GM19328 (cell line): Measurements from ENCODE around the gene CCDC187.
"Not testable (repeated sequence)": the region's sequence is repeated elsewhere in the genome, so short reads cannot be mapped to it uniquely, and the experiment has no call there.

Experiments
- ATAC-seq: cut with Tn5 transposase; IDR thresholded peaks from one replicate; pipeline ENCODE4 v1.9.1; 2021; ENCODE audit warnings: mild to moderate bottlenecking, moderate library complexity; ENCODE audit not compliant: unreplicated experiment

Gene CCDC187

DNA sequence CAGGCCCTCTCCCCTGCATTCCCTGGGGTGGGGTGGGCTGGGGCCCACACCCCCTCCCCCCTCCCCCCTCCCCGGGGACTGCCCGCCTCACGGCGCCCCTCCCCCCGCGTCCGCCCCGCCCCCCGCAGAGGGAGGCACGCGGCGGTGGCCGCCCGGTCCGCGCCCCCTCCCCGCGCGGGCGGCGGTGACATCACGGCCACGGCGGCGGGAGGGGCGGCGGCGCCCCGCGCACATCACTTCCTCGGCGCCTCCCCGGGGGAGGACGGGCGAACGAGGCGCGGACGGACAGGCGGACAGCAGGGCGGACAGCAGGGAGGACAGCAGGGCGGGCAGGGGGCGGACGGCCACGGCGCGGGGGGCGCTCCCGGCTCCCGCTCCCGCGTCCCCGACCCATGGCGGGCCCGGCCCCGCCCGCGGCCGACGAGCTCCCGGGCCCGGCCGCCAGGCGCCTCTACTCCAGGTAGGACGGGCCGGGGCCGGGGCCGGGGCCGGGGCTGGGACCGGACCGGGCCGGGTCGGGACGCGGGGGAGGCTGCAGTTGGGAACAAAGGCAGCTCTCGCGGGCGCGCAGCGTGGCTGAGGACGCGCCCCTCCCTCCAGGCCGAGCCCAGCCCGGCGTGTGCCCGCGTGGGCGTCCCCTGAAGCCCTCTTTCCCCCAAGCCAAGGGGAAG, 23.5 kb upstream of the CCDC187 start, which contains the start of gene GPSM1:
Gene GPSM1 (plus strand): TSS at position 236 of the 671 bp plus-strand sequence. CDS start 157 bp downstream, at position 393.
- ATAC-seq, result no peak

- no peak for ATAC-seq
Measured at GRCh38 chr9:136326761-136327303, 22.9 kb upstream of the CCDC187 start.

- ATAC-seq, result no peak
Measured at GRCh38 chr9:136326061-136326760, 22.3 kb upstream of the CCDC187 start.

- ATAC-seq, result no peak
Measured at GRCh38 chr9:136325358-136325757, 21.5 kb upstream of the CCDC187 start.

DNA sequence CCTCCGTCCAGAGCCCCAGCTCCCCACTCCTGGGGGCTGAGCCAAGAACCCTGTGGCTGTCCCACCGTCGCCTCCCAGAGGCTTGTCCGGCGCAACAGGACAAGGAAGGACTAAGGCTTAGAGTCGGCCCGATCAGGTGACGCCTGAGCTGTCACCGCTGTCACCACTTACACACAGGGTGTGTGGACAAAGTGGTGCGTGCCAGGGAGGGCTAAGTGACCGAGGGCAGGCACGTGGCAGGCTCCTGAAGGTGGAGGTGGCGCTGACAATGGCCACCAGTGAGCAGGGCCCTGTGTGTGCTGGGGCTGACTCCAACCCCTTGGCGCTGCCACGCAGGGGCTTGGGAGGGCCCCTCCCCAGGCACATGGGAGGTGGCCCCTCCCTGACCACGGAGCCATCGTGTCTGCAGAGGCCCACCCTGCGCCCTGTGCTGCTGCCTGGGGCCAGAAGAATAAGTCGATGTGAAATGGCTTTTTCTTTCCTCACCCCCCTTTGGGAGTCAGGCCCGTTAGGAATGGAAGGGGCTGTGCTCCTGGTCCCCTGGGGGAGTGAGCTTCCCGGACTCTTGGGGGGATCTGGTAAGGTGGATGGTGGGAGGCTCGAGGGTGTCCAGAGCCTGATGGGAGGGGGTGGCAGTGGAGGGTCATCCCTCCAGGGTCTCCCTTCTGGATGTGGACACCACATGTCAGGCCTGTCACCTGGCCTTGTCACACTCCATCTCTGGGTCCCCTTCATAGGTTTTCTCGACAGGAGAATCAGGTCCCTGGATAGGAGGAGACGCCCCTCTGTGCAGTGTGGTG, 20.8 kb upstream of the CCDC187 start:
- ATAC-seq, result no peak

GRCh38 chr9:136323371-136323789, 19.5 kb upstream of the CCDC187 start:
- no peak for ATAC-seq

DNA sequence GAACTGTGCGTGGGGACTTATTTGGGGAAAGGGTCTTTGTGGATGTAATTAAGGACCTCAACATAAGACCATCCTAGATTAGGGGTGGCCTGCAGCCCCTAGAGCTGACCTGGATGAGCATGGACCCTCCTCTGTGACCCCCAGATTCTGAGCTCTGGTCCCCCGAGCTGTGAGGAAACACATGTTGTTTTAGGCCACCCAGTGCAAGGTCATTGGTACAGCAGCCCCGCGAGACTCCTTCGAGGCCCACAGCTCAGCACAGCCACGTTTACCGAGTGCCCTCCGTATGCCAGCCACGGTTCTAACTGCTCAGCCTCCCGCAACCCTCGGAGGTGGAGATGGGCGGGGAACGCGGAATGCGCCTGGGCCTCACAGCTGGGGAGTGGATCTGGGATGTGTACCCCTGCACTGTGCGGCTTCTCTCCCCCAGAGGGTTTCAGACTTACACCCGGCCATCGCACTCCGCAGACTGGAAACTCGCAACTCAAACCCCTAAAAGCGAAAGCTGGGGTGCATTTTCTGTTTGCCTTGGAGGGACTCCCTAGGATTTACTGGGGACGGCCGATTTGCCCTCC, 18.9 kb upstream of the CCDC187 start:
- no peak for ATAC-seq

DNA sequence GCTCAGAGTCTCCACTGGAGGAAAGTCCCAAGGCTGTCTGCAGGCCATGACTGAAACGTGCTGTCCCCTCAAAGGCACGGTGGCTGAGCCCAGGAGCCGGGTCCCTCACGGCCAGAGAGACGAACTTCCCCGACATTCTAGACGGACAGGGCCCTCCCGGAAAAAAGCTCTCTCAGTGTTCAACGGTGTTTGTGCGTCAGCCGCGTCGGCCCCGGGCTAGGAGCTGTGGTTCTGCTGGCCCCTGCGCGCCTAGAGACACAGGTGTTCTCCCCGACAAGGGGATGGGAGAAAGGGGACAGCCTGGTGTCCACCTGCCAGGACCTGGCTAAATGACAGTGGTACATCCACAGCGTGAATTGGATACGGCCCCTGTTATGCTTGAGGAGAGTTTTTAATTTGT, 17.7 kb upstream of the CCDC187 start:
- no peak for ATAC-seq

GRCh38 chr9:136320972-136321371, 17.1 kb upstream of the CCDC187 start:
- not testable (repeated sequence) for ATAC-seq

- not testable (repeated sequence) for ATAC-seq
Measured at GRCh38 chr9:136319955-136320354, 16.1 kb upstream of the CCDC187 start.

DNA sequence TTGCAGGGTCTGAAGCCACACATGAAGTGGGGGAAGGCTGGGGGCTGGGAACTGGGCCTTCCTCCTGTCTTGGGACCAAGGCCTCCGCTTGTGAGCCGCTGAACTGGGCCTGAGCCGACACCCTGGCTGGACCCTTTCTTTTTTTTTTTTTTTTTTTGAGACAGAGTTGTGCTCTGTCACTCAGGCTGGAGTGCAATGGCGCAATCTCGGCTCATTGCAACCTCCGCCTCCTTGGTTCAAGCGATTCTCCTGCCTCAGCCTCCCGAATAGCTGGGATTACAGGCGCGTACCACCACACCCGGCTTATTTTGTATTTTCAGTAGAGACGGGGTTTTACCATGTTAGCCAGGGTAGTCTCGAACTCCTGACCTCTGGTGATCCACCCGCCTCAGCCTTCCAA, 15.3 kb upstream of the CCDC187 start:
- ATAC-seq, result not testable (repeated sequence)

- no peak for ATAC-seq
Measured at GRCh38 chr9:136318776-136319241, 14.9 kb upstream of the CCDC187 start.

GRCh38 chr9:136318111-136318775, 14.3 kb upstream of the CCDC187 start:
- no peak for ATAC-seq

- ATAC-seq, result no peak
Measured at GRCh38 chr9:136317695-136318094, 13.8 kb upstream of the CCDC187 start.

DNA sequence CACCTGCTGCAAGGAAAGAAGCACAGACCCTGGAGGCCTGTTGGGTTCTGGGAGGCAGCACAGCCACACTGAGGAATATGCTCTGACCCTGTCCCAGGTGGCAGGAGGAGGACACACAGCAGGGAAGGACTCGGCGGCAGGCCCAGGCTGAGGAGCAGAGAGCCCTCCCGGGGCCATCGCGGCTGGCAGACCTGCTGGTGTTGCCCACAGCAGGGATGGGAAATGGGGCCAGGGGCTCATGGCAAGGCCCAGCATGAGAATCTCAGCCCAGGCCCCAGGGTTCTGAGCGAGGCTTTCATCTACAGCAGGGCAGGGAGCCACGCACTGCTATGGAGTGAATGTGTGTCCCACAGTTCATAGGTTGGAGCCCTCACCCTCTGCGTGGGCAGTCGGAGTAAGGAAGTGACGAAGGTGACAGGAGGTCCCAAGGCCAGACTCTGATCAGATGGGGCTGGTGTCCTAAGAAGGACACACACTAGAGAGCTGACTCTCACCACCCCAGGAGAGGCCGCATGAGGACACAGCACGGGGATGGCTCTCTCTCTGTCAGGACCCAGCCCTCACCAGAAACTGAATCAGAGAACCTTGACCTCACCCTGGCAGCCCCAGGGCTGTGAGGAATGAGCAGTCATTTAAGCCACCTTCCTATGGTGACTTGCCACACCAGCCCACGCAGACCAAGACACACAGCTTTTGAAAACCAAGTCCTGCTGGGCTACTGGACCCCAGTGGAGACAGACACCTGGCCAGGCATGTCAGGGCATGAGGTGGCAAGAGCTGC, 13.2 kb upstream of the CCDC187 start:
- ATAC-seq, result no peak

DNA sequence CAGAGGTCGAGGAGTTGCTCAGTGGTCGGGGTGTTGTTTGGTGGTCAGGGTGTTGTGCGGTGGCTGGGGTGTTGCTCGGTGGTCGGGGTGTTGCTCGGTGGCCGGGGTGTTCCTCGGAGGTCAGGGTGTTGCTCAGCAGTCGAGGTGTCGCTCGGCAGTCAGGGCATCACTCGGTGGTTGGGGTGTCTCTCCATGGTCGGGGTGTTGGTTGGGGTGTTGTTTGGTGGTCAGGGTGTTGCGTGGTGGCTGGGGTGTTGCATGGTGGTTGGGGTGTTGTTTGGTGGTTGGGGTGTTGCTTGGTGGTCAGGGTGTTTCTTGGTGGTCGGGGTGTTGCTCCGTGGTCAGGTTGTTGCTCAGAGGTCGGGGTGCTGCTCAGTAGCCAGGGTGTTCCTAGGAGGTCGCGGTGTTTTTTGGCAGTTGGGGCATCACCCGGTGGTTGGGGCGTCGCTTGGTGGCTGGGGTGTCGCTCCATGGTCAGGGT, 12.4 kb upstream of the CCDC187 start:
- ATAC-seq, result no peak

GRCh38 chr9:136314944-136315343, 11.1 kb upstream of the CCDC187 start:
- no peak for ATAC-seq

DNA sequence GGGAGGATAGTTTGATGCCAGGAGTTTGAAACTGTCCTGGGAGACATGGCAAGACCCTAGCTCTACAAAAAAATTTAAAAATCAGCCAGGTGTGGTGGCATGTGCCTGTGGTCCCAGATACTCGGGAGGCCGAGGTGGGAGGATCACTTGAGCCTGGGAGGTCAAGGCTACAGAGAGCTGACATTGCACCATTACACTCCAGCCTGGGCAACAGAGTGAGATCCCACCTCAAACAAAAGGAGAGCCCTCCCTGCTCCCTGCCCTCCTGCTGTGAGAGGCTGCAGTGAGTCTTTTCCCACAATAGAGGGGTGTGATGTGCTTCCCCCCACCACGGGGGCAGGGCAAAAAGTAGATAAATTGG, 10.1 kb upstream of the CCDC187 start:
- no peak for ATAC-seq
